Parathyroid adenoma (tissue), 2 donors: ENCODE measurements around the gene LIN37.

Experiments used
- H2AFZ ChIP-seq: fragments of 300-600 bp; sonication (generic); one replicate; pipeline ENCODE4 v1.7.0; 2017; ENCODE audit warnings: antibody characterized with exemption, mild to moderate bottlenecking
- H3K27ac ChIP-seq: fragments of 300-600 bp; sonication (generic); one replicate; pipeline ENCODE4 v1.7.0; 2017
- H3K27me3 ChIP-seq: fragments of 300-600 bp; sonication (generic); one replicate; pipeline ENCODE4 v1.7.0; 2017; ENCODE audit warnings: low read length; ENCODE audit not compliant: control insufficient read depth, insufficient read depth
- H3K36me3 ChIP-seq: fragments of 300-600 bp; sonication (generic); one replicate; pipeline ENCODE4 v1.7.0; 2017; ENCODE audit warnings: low read length; ENCODE audit not compliant: control insufficient read depth, insufficient read depth
- H3K4me1 ChIP-seq: fragments of 300-600 bp; sonication (generic); one replicate; pipeline ENCODE4 v1.7.0; 2017; ENCODE audit warnings: control low read depth
- H3K4me2 ChIP-seq: fragments of 300-600 bp; sonication (generic); one replicate; pipeline ENCODE4 v1.7.0; 2017; ENCODE audit warnings: low read length
- H3K4me3 ChIP-seq: fragments of 300-600 bp; sonication (generic); one replicate; pipeline ENCODE4 v1.7.0; 2017; ENCODE audit warnings: low read depth, low read length
- H3K79me2 ChIP-seq: fragments of 300-600 bp; sonication (generic); one replicate; pipeline ENCODE4 v1.7.0; 2017; ENCODE audit warnings: control low read depth
- H3K9ac ChIP-seq: fragments of 300-600 bp; sonication (generic); one replicate; pipeline ENCODE4 v1.7.0; 2017; ENCODE audit warnings: mild to moderate bottlenecking
- H3K9me3 ChIP-seq: fragments of 300-600 bp; sonication (generic); one replicate; pipeline ENCODE4 v1.7.0; 2017; ENCODE audit warnings: low read length; ENCODE audit not compliant: control insufficient read depth
- TF ChIP-seq, protein P1 (sequence below): fragments of 300-600 bp; sonication (generic); IDR thresholded peaks from one replicate; pipeline ENCODE4 v1.7.0; 2017; ENCODE audit warnings: antibody characterized with exemption, mild to moderate bottlenecking
- donor health status: primary hyperparathyroidism.

The LIN37 gene

DNA sequence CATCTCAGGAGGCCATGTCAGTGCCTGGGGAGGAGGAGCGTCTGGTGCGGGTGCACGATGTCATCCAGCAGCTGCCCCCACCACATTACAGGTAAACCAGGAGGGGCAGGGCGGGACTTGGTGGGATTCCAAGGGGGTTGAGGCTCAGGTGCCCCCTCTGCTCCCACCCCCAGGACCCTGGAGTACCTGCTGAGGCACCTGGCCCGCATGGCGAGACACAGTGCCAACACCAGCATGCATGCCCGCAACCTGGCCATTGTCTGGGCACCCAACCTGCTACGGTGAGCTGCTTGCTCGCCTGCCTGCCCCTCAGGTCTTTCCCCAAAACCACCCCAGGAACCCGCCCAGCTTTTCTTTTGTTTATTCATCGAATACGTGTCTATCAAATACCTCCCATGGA lies 34.2 kb downstream of the LIN37 start:
- no peaks in the 10 kb centered on the region for H3K9me3 ChIP-seq
- no peak overlapping the region for H3K4me3 ChIP-seq
- H2AFZ ChIP-seq: no peak overlapping the region
- H3K4me2 ChIP-seq: no peak overlapping the region
- H3K27me3 ChIP-seq: no peaks in the 10 kb centered on the region
- H3K9ac ChIP-seq: no peak overlapping the region
- no peaks in the 10 kb centered on the region for H3K79me2 ChIP-seq
- no peaks in the 10 kb centered on the region for H3K36me3 ChIP-seq
- H3K4me1 ChIP-seq: no peaks in the 10 kb centered on the region
- TF ChIP-seq, protein P1, sequence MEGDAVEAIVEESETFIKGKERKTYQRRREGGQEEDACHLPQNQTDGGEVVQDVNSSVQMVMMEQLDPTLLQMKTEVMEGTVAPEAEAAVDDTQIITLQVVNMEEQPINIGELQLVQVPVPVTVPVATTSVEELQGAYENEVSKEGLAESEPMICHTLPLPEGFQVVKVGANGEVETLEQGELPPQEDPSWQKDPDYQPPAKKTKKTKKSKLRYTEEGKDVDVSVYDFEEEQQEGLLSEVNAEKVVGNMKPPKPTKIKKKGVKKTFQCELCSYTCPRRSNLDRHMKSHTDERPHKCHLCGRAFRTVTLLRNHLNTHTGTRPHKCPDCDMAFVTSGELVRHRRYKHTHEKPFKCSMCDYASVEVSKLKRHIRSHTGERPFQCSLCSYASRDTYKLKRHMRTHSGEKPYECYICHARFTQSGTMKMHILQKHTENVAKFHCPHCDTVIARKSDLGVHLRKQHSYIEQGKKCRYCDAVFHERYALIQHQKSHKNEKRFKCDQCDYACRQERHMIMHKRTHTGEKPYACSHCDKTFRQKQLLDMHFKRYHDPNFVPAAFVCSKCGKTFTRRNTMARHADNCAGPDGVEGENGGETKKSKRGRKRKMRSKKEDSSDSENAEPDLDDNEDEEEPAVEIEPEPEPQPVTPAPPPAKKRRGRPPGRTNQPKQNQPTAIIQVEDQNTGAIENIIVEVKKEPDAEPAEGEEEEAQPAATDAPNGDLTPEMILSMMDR: no peak
- H3K27ac ChIP-seq: no peak overlapping the region

DNA sequence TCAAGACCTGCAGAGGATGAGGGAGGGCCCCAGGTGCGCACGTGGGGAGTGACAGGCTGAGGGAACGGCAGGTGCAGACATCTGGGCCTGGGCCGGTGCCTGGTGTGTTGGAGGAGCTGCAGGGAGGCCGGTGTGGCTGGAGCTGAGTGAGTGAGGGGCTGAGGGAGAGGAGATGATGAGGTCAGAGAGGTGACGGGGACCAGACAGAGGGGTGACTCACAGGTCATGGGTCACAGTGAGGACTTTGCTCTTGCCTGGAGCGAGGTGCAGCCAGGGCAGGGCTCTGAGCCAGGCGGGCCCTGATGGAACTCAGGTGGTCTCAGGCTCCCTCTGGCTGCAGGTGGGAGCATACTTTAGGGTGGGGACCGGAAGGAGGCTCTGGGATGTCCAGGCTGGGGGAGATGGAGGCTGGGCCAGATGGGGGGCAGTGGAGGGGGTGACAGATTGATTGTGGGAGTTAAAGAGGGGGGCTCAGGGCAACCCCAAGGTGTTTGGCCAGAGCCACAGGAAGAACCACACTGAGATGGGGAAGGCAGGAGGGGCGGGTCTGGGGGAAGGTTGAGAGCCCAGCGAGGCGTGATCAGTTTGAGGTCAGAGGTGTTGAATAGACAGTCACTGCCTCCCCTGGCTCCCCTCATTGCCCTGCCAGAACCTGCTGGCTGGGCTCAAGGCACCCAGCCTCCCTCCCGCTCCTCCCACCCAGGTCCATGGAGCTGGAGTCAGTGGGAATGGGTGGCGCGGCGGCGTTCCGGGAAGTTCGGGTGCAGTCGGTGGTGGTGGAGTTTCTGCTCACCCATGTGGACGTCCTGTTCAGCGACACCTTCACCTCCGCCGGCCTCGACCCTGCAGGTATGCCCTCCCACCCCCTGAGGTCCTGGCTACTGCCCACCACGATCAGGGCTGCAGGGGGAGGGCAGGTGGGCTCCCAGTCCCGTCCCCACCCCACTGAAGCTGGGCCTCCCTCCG lies 35.4 kb downstream of the LIN37 start:
- Histone ChIP-seq H2AFZ (no peak overlapping the region), H3K27ac (no peak overlapping the region), H3K79me2 (no peaks in the 10 kb centered on the region), H3K9ac (no peak overlapping the region), H3K9me3 (no peaks in the 10 kb centered on the region), H3K27me3 (no peaks in the 10 kb centered on the region), H3K4me1 (no peaks in the 10 kb centered on the region), H3K4me3 (no peak overlapping the region), H3K4me2 (no peak overlapping the region), H3K36me3 (no peaks in the 10 kb centered on the region)
- TF ChIP-seq, protein P1: no peak

- H3K9me3 ChIP-seq: no peaks in the 10 kb centered on the region
- no peaks in the 10 kb centered on the region for H3K36me3 ChIP-seq
- no peak overlapping the region for H3K4me3 ChIP-seq
- H2AFZ ChIP-seq: no peak overlapping the region
- H3K4me1 ChIP-seq: no peaks in the 10 kb centered on the region
- H3K27ac ChIP-seq: no peak overlapping the region
- H3K79me2 ChIP-seq: no peaks in the 10 kb centered on the region
- no peaks in the 10 kb centered on the region for H3K27me3 ChIP-seq
- TF ChIP-seq, protein P1: no peak
- H3K4me2 ChIP-seq: no peak overlapping the region
- H3K9ac ChIP-seq: no peak overlapping the region
Observed at GRCh38 chr19:35784503-35785338, 36.3 kb downstream of the LIN37 start.

DNA sequence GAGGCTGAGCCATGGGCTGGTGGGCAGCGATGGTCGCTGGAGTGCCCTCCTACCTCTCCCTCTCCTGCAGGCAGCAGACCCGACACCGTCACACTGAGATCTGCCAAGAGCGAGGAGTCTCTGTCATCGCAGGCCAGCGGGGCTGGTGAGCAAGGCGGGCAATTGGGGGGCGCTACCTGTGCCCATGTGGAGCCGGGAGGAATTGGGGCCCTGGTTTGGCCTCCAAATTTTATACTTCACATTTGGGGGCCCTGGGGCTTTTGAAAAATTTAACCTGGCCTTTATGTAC lies 36.9 kb downstream of the LIN37 start:
- TF ChIP-seq, protein P1: no peak
- Histone ChIP-seq H3K4me2 (no peak overlapping the region), H2AFZ (no peak overlapping the region), H3K4me1 (no peaks in the 10 kb centered on the region), H3K27me3 (no peaks in the 10 kb centered on the region), H3K4me3 (no peak overlapping the region), H3K9ac (no peak overlapping the region), H3K79me2 (no peaks in the 10 kb centered on the region), H3K9me3 (no peaks in the 10 kb centered on the region), H3K36me3 (no peaks in the 10 kb centered on the region), H3K27ac (no peak overlapping the region)
